MV-4-11 (cell line): Measurements from ENCODE around the gene TMEM88.

Source experiments
- DNase-seq: peaks from one replicate; lab custom pipeline; 2025; lab: John Stamatoyannopoulos, UW

Gene TMEM88

DNA sequence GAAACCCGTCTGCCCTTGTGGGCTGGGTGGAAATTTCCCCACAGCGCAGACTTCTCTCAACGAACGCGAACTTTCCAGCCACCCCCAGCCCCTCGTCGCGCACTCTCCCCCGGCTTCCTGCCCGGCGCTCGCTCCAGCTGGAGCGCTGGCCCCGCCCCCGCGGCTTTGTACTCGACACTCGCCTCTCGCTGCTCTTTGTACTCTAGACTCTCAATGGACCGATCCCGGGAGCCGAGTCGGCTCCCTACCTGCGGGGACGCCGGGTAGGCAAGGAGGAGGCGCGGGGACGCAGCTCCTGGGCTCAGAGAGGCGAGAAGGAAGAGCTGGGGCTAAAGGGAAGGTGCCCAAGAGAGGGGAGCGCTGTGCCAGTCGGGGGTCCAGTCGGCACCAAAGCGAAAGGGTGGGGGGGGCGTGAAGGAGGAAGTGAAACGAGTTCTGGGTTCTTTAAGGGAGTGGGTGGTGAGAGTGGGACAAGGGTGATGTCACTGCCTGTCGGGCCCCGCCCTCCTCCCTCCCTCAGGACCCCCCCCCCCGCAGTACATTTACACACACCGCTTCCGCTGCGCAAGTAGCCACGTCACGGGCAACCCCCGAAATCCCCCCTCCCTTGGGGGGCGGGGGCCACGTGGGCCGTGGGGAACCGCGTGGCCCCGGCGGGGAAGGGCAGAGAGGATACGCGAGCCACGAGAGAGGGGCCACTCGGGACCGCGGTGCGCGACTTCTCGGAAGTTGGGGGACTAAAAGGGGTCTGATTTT, 11.2 kb upstream of the TMEM88 start:
- peak; percentile 87 for DNase-seq

DNA sequence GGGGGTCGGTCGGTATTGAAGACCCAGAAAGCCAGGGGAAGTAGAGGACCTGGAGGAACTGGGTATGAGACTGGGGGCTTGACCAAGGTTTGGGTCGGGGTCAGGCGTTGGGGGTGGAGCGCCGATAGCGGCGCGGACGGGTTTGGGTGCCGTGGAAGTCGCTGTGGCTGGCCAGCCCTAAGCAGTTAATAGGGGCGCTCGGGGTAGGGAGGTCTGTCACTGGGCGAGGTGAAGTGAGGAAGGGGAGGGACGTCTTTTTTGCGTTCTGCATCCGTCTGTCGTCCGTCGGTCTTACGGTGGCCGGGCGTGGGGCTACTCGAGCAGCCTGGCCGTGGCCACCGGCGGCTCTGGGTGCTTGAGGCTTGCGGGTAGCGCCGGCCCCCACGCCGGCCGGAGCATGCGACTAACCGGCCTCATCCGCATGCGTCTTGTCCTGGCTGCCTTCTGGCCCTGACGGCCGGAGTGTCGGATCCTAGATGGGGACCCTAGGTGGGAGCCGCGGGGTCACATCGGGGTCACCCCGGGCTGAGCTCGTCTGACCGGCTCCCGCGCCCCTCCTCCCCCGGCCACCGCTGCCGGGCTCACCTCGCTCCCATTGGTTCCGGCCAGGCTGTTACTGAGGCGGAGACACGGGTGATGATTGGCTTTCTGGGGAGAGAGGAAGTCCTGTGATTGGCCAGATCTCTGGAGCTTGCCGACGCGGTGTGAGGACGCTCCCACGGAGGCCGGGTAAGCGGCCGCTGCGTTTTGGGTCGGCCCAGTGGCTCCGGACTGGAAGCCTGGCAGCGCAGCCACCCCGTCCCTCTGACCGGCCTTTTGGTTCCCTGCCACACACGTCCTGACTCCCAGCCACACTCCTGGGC, 10.3 kb upstream of the TMEM88 start:
- peak; percentile 92 for DNase-seq

DNA sequence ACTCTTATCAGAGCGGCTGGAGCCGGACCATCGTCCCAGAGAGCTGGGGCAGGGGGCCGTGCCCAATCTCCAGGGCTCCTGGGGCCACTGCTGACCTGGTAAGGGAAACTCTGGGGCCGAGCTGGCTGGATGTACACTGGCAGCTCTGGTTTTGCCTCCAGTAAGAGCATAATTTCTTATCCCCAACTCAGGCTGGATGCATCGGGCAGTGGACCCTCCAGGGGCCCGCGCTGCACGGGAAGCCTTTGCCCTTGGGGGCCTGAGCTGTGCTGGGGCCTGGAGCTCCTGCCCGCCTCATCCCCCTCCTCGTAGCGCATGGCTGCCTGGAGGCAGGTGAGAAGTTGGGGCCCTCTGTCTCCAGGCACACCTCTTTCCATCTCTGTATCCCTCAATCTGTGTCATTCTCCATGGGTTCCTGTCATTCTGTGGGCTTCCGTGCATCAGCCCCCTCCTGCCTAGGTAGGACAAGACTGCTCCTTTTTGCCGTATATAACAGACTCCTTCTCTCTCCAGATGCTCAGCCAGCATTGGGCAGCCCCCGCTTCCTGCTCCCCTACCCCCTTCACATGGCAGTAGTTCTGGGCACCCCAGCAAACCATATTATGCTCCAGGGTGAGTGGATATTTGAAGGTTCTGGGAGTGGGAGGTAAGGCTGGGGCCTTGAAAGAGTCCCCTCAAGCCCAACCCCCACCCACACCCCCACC, 9.4 kb upstream of the TMEM88 start:
- DNase-seq = no peak

DNA sequence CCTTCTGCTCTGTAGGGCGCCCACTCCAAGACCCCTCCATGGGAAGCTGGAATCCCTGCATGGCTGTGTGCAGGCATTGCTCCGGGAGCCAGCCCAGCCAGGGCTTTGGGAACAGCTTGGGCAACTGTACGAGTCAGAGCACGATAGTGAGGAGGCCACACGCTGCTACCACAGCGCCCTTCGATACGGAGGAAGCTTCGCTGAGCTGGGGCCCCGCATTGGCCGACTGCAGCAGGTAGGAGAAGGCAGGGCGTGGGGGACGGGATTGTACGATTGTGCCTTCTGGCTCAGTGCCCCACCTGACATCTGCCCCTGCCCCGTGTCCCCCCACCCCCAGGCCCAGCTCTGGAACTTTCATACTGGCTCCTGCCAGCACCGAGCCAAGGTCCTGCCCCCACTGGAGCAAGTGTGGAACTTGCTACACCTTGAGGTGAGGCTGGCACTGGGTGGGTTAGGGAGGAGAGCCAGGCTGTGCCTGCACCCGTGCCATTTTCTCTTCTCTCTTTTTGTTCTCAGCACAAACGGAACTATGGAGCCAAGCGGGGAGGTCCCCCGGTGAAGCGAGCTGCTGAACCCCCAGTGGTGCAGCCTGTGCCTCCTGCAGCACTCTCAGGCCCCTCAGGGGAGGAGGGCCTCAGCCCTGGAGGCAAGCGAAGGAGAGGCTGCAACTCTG, 8.7 kb upstream of the TMEM88 start:
- DNase-seq = no peak

DNA sequence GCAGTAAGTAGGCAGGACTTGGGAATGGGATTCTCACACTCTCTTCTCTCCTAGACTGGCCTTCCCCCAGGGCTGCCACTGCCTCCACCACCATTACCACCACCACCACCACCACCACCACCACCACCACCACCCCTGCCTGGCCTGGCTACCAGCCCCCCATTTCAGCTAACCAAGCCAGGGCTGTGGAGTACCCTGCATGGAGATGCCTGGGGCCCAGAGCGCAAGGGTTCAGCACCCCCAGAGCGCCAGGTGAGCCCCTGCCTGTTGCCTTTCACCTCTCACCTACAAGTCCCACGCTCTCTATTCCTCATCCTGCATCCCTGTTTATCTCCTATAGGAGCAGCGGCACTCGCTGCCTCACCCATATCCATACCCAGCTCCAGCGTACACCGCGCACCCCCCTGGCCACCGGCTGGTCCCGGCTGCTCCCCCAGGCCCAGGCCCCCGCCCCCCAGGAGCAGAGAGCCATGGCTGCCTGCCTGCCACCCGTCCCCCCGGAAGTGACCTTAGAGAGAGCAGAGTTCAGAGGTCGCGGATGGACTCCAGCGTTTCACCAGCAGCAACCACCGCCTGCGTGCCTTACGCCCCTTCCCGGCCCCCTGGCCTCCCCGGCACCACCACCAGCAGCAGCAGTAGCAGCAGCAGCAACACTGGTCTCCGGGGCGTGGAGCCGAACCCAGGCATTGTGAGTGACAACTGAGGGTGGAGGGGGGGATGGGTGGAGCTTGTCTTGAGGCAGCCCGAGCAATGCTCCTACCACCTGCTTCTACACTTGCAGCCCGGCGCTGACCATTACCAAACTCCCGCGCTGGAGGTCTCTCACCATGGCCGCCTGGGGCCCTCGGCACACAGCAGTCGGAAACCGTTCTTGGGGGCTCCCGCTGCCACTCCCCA, 7.9 kb upstream of the TMEM88 start:
- DNase-seq = no peak

DNA sequence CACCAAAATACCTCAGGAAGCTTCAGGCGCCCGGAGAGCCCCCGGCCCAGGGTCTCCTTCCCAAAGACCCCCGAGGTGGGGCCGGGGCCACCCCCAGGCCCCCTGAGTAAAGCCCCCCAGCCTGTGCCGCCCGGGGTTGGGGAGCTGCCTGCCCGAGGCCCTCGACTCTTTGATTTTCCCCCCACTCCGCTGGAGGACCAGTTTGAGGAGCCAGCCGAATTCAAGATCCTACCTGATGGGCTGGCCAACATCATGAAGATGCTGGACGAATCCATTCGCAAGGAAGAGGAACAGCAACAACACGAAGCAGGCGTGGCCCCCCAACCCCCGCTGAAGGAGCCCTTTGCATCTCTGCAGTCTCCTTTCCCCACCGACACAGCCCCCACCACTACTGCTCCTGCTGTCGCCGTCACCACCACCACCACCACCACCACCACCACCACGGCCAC, 6.7 kb upstream of the TMEM88 start:
- no peak for DNase-seq

DNA sequence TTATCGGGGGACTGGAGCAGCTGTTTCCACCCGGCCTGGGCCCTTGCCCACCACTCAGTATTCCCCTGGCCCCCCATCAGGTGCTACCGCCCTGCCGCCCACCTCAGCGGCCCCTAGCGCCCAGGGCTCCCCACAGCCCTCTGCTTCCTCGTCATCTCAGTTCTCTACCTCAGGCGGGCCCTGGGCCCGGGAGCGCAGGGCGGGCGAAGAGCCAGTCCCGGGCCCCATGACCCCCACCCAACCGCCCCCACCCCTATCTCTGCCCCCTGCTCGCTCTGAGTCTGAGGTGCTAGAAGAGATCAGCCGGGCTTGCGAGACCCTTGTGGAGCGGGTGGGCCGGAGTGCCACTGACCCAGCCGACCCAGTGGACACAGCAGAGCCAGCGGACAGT, 6.1 kb upstream of the TMEM88 start:
- DNase-seq = no peak

DNA sequence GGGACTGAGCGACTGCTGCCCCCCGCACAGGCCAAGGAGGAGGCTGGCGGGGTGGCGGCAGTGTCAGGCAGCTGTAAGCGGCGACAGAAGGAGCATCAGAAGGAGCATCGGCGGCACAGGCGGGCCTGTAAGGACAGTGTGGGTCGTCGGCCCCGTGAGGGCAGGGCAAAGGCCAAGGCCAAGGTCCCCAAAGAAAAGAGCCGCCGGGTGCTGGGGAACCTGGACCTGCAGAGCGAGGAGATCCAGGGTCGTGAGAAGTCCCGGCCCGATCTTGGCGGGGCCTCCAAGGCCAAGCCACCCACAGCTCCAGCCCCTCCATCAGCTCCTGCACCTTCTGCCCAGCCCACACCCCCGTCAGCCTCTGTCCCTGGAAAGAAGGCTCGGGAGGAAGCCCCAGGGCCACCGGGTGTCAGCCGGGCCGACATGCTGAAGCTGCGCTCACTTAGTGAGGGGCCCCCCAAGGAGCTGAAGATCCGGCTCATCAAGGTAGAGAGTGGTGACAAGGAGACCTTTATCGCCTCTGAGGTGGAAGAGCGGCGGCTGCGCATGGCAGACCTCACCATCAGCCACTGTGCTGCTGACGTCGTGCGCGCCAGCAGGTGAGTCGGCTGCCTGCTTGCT, 5.6 kb upstream of the TMEM88 start:
- no peak for DNase-seq

DNA sequence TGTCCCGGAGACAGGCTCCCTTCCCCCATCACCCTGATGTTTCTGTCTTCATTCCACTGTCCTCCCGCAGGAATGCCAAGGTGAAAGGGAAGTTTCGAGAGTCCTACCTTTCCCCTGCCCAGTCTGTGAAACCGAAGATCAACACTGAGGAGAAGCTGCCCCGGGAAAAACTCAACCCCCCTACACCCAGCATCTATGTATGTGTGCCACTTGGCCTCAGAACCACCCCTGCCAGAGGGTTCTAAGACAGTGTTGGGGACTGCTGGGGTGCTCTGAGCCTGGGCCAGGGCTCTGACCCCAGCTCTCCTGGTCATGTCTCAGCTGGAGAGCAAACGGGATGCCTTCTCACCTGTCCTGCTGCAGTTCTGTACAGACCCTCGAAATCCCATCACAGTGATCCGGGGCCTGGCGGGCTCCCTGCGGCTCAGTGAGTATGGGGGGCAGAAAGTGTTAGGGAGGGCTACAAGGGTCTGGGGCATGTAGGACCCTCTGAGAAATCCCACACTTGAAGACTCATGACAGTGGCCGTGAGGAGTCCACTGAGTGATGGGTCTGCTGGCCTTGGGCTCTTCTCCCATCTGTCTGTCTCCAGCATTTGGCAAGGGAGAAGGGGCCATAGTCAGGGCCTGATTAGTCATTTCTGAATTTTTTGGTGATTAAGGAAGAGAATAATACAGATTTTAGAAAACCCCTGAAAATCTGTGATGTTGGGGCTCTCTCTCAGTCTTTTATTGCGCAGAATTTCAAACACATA, 4.9 kb upstream of the TMEM88 start:
- no peak for DNase-seq

DNA sequence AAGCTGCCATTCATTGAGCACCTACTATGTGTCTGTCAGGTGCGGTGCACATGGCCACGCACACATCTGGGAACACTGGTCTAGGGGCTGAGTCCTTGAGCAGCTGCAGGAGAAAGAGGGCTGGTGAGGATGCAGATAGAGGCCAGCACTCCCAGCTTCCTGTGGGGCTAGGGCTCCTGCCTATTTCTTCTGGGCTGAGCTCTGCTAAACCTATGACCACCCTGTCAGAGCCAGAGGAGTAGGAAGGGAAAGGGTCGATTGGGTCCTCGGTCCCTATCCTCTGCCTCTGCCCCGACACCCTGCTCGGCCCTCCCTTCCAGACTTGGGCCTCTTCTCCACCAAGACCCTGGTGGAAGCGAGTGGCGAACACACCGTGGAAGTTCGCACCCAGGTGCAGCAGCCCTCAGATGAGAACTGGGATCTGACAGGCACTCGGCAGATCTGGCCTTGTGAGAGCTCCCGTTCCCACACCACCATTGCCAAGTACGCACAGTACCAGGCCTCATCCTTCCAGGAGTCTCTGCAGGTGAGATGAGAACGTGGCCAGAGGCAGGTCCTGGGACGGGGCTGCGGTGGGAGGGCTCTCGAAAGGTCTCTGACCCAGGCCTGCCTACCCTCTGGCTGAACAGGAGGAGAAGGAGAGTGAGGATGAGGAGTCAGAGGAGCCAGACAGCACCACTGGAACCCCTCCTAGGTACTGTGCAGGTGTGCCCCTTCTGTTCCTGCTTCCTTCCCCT, 4.0 kb upstream of the TMEM88 start:
- no peak for DNase-seq

DNA sequence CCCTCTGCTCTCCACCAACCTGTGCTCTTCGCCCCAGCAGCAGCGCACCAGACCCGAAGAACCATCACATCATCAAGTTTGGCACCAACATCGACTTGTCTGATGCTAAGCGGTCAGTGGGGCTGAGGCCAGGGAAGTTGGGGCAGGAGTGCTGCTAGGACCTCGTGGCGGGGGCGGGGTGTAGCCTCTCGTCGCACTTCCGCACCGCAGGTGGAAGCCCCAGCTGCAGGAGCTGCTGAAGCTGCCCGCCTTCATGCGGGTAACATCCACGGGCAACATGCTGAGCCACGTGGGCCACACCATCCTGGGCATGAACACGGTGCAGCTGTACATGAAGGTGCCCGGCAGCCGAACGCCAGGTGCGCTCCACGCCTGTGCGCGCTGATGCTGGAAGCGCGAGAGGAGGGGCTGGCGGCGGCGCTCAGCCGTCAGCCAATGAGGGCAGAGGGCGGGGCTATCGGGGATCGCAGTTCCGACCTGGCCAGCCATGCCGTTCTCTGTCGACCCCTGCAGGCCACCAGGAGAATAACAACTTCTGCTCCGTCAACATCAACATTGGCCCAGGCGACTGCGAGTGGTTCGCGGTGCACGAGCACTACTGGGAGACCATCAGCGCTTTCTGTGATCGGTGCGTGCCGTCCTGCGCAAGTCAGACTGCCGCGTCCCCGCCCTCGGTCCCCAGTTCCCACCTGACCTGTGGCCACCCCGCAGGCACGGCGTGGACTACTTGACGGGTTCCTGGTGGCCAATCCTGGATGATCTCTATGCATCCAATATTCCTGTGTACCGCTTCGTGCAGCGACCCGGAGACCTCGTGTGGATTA, 3.2 kb upstream of the TMEM88 start:
- DNase-seq = peak; percentile 85

DNA sequence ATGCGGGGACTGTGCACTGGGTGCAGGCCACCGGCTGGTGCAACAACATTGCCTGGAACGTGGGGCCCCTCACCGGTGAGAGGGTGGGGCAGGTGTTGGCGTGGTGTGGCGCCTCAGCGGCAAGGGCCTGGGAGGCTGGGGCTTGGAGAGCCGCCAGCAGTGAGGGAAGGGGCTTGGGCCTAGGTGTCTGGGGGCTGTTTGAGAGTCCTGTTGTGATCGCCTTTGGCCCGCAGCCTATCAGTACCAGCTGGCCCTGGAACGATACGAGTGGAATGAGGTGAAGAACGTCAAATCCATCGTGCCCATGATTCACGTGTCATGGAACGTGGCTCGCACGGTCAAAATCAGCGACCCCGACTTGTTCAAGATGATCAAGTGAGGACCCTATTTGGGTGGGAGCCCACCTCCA, 2.6 kb upstream of the TMEM88 start:
- DNase-seq = no peak

DNA sequence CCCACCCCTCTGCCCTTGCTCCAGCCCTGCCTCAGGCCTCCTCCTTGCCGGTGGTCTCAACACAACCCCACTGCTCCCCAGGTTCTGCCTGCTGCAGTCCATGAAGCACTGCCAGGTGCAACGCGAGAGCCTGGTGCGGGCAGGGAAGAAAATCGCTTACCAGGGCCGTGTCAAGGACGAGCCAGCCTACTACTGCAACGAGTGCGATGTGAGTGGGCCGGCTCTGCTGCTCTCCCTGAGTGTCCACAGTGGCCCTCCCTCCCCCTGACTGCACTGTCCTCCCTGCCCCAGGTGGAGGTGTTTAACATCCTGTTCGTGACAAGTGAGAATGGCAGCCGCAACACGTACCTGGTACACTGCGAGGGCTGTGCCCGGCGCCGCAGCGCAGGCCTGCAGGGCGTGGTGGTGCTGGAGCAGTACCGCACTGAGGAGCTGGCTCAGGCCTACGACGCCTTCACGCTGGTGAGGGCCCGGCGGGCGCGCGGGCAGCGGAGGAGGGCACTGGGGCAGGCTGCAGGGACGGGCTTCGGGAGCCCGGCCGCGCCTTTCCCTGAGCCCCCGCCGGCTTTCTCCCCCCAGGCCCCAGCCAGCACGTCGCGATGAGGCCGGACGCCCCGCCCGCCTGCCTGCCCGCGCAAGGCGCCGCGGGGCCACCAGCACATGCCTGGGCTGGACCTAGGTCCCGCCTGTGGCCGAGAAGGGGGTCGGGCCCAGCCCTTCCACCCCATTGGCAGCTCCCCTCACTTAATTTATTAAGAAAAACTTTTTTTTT, 1.8 kb upstream of the TMEM88 start:
- DNase-seq = no peak

DNA sequence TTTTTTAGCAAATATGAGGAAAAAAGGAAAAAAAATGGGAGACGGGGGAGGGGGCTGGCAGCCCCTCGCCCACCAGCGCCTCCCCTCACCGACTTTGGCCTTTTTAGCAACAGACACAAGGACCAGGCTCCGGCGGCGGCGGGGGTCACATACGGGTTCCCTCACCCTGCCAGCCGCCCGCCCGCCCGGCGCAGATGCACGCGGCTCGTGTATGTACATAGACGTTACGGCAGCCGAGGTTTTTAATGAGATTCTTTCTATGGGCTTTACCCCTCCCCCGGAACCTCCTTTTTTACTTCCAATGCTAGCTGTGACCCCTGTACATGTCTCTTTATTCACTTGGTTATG, 1.2 kb upstream of the TMEM88 start:
- no peak for DNase-seq

DNA sequence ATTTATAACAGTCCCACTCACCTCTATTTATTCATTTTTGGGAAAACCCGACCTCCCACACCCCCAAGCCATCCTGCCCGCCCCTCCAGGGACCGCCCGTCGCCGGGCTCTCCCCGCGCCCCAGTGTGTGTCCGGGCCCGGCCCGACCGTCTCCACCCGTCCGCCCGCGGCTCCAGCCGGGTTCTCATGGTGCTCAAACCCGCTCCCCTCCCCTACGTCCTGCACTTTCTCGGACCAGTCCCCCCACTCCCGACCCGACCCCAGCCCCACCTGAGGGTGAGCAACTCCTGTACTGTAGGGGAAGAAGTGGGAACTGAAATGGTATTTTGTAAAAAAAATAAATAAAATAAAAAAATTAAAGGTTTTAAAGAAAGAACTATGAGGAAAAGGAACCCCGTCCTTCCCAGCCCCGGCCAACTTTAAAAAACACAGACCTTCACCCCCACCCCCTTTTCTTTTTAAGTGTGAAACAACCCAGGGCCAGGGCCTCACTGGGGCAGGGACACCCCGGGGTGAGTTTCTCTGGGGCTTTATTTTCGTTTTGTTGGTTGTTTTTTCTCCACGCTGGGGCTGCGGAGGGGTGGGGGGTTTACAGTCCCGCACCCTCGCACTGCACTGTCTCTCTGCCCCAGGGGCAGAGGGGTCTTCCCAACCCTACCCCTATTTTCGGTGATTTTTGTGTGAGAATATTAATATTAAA, 638 bp upstream of the TMEM88 start:
- DNase-seq = no peak

DNA sequence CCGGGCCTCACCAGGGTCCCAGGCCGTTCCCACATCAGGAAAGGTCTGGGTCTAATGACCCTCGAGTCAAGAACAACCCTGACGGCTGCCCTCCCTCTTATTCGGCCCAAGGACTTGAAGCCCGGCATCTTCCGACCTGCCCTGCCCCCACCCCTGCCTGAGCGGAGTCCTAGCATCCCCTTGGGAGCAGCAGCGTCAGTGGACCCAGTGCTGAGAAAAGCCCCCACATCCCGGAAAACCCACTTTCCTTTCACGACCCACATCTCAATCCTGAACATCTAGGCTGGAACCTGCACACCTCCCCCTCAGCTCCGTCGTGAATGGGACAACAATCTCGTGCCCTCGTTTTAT, 769 bp downstream of the TMEM88 start:
- DNase-seq = no peak
